Transverse colon (tissue), 4 donors: ENCODE data around the gene DGKD.

ENCODE experiments used
- CTCF ChIP-seq, 5 experiments: fragments of 200-600 bp in 3 of 5; fragments of 450-650 bp in 2 of 5; sonication (generic) in 3 of 5; IDR thresholded peaks; 1 replicate in 2 of 5; 2 replicates in 3 of 5; pipeline ENCODE4 v1.5.1; 2016 to 2017; ENCODE audit warnings: antibody characterized with exemption in 5 of 5, inconsistent platforms in 3 of 5, mild to moderate bottlenecking in 2 of 5, moderate library complexity in 1 of 5
- EP300 ChIP-seq: sonication (generic); formaldehyde crosslinking; IDR thresholded peaks from one replicate; pipeline ENCODE4 v1.6.1; 2017; ENCODE audit warnings: antibody characterized with exemption, low read depth
- POLR2A ChIP-seq: fragments of 450-650 bp; IDR thresholded peaks from one replicate; pipeline ENCODE4 v1.6.1; 2016; ENCODE audit warnings: antibody characterized with exemption, mild to moderate bottlenecking, moderate library complexity
- POLR2AphosphoS5 ChIP-seq, 3 donors: sonication (generic); formaldehyde crosslinking; IDR thresholded peaks; one replicate each; pipeline ENCODE4 v1.6.1; 2016; ENCODE audit warnings: antibody characterized with exemption in 3 of 3

GRCh38 chr2:233486357-233486756 is 132.1 kb downstream of the DGKD start:
- TF ChIP-seq CTCF (IDR thresholded peaks at IDR 0.05) (no peak), EP300 (no peak), POLR2A (no peak), POLR2AphosphoS5 (IDR thresholded peaks at IDR 0.05) (no peak)
